GM23338 (cell line): ENCODE results near the gene SPATA33.

Experiments used
- CREB1 ChIP-seq: fragments of 250-450 bp; sonication (Bioruptor Pico); IDR thresholded peaks from 2 replicates; pipeline ENCODE4 v1.5.0; 2020; ENCODE audit warnings: low read depth, mild to moderate bottlenecking, moderate library complexity
- EZH2 ChIP-seq: fragments of 200-600 bp; sonication (generic); IDR thresholded peaks from one replicate; pipeline ENCODE4 v1.8.0; 2017; ENCODE audit warnings: antibody characterized with exemption, mild to moderate bottlenecking, low read depth; ENCODE audit not compliant: unreplicated experiment
- EZH2phosphoT487 ChIP-seq: fragments of 200-600 bp; sonication (generic); IDR thresholded peaks from one replicate; pipeline ENCODE4 v1.8.1; 2018; ENCODE audit warnings: antibody characterized with exemption; ENCODE audit not compliant: unreplicated experiment
- JUNB ChIP-seq: IDR thresholded peaks from one replicate; pipeline ENCODE4 v1.6.1; 2016; ENCODE audit warnings: antibody characterized with exemption; ENCODE audit not compliant: unreplicated experiment
- NANOG ChIP-seq: IDR thresholded peaks from 2 replicates; pipeline ENCODE4 v1.6.1; 2016; ENCODE audit warnings: antibody characterized with exemption, borderline replicate concordance
- POLR2AphosphoS5 ChIP-seq: IDR thresholded peaks from 2 replicates; pipeline ENCODE4 v1.6.1; 2016; ENCODE audit warnings: antibody characterized with exemption, low read depth
- REST ChIP-seq: IDR thresholded peaks from one replicate; pipeline ENCODE4 v1.6.1; 2018; ENCODE audit warnings: antibody characterized with exemption; ENCODE audit not compliant: unreplicated experiment
- TF ChIP-seq, protein P1 (sequence below), 2 experiments: fragments of 200-600 bp in 1 of 2; sonication (generic) in 1 of 2; conservative IDR thresholded peaks; 2 replicates each; pipeline versions ENCODE4 v1.5.1 to v1.6.1; 2016 to 2017; ENCODE audit warnings: antibody characterized with exemption in 2 of 2, low read depth in 2 of 2, mild to moderate bottlenecking in 2 of 2, moderate library complexity in 1 of 2

GRCh38 chr16:89712274-89712781 is 54.7 kb downstream of the SPATA33 start:
- no peak for TF ChIP-seq EZH2phosphoT487
- TF ChIP-seq CREB1 (CRISPR knock-in tag): no peak
- TF ChIP-seq, protein P1, sequence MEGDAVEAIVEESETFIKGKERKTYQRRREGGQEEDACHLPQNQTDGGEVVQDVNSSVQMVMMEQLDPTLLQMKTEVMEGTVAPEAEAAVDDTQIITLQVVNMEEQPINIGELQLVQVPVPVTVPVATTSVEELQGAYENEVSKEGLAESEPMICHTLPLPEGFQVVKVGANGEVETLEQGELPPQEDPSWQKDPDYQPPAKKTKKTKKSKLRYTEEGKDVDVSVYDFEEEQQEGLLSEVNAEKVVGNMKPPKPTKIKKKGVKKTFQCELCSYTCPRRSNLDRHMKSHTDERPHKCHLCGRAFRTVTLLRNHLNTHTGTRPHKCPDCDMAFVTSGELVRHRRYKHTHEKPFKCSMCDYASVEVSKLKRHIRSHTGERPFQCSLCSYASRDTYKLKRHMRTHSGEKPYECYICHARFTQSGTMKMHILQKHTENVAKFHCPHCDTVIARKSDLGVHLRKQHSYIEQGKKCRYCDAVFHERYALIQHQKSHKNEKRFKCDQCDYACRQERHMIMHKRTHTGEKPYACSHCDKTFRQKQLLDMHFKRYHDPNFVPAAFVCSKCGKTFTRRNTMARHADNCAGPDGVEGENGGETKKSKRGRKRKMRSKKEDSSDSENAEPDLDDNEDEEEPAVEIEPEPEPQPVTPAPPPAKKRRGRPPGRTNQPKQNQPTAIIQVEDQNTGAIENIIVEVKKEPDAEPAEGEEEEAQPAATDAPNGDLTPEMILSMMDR (conservative IDR thresholded peaks at IDR 0.05; ENCODE audit: low read depth in 2 of 2): no peak
- no peak for TF ChIP-seq REST
- TF ChIP-seq JUNB: no peak
- TF ChIP-seq POLR2AphosphoS5: no peak
- no peak for TF ChIP-seq NANOG
- TF ChIP-seq EZH2: no peak
